NB4 (cell line): ENCODE data around the gene FREM1.

Source experiments
- DNase-seq: peaks from one replicate; pipeline ENCODE4 v3.0.0; 2010; ENCODE audit warnings: low read depth
- H3K4me3 ChIP-seq: one replicate; pipeline ENCODE4 v1.5.1; 2011; ENCODE audit warnings: mild to moderate bottlenecking, low read depth, low read length, moderate library complexity
- CTCF ChIP-seq: IDR thresholded peaks from one replicate; pipeline ENCODE4 v1.5.1; 2012; ENCODE audit warnings: low read depth, low read length
- MAX ChIP-seq: IDR thresholded peaks from 2 replicates; pipeline ENCODE4 v1.6.1; 2011; ENCODE audit warnings: low read depth, low read length
- MYC ChIP-seq: IDR thresholded peaks from 2 replicates; pipeline ENCODE4 v1.6.1; 2011; ENCODE audit warnings: low read depth, low read length
- POLR2A ChIP-seq: IDR thresholded peaks from 2 replicates; pipeline ENCODE4 v1.6.1; 2011; ENCODE audit warnings: mild to moderate bottlenecking; ENCODE audit not compliant: insufficient read length; ENCODE audit errors: extremely low read depth

The FREM1 gene

GRCh38 chr9:14750821-14751220, 159.4 kb downstream of the FREM1 start:
- no peak for DNase-seq
- H3K4me3 ChIP-seq, result no peak overlapping the region
- TF ChIP-seq POLR2A, result no peak
- no peak for TF ChIP-seq MYC
- no peak for TF ChIP-seq MAX
- TF ChIP-seq CTCF, result no peak

- no peak for TF ChIP-seq CTCF
- TF ChIP-seq POLR2A, result no peak
- TF ChIP-seq MAX, result no peak
- TF ChIP-seq MYC, result no peak
- H3K4me3 ChIP-seq, result no peak overlapping the region
- DNase-seq, result no peak
Measured at GRCh38 chr9:14749741-14750211, 160.5 kb downstream of the FREM1 start.

- H3K4me3 ChIP-seq, result no peak overlapping the region
- DNase-seq, result no peak
- TF ChIP-seq CTCF (no peak), MYC (no peak), MAX (no peak), POLR2A (no peak)
Measured at GRCh38 chr9:14748373-14748772, 161.9 kb downstream of the FREM1 start.

- no peak overlapping the region for H3K4me3 ChIP-seq
- DNase-seq, result no peak
- no peak for TF ChIP-seq POLR2A
- no peak for TF ChIP-seq CTCF
- TF ChIP-seq MAX, result no peak
- TF ChIP-seq MYC, result no peak
Measured at GRCh38 chr9:14747111-14747510, 163.1 kb downstream of the FREM1 start.

GRCh38 chr9:14746626-14747025, 163.6 kb downstream of the FREM1 start:
- no peak for DNase-seq
- no peak overlapping the region for H3K4me3 ChIP-seq
- TF ChIP-seq CTCF, result no peak

GRCh38 chr9:14744768-14745167, 165.5 kb downstream of the FREM1 start:
- DNase-seq, result no peak
- H3K4me3 ChIP-seq, result no peak overlapping the region
- TF ChIP-seq MYC, result no peak
- TF ChIP-seq POLR2A, result no peak
- TF ChIP-seq CTCF, result no peak
- TF ChIP-seq MAX, result no peak
